Endothelial cell (in vitro differentiated cells): ENCODE measurements around the gene IL1RAPL1. TPM values are rescaled to one million over a fixed set of nuclear protein-coding genes. Genes with fewer than 3 reads are reported as not detected.

ENCODE experiments used
- DNase-seq: peaks from one replicate; pipeline ENCODE4 v3.0.0; 2021; ENCODE audit warnings: low spot score
- H3K27ac Mint-ChIP-seq: one replicate; pipeline ENCODE4 v1.8.0; 2021; ENCODE audit warnings: mixed read lengths, inconsistent platforms; ENCODE audit not compliant: unreplicated experiment
- H3K27me3 Mint-ChIP-seq: one replicate; pipeline ENCODE4 v1.8.0; 2021; ENCODE audit warnings: mild to moderate bottlenecking, moderate library complexity, mixed read lengths, inconsistent platforms; ENCODE audit not compliant: unreplicated experiment
- H3K36me3 Mint-ChIP-seq: one replicate; pipeline ENCODE4 v1.8.0; 2021; ENCODE audit warnings: mild to moderate bottlenecking, low read depth, mixed read lengths, inconsistent platforms; ENCODE audit not compliant: unreplicated experiment
- H3K4me1 Mint-ChIP-seq: one replicate; pipeline ENCODE4 v1.8.0; 2021; ENCODE audit warnings: mild to moderate bottlenecking, mixed read lengths, inconsistent platforms; ENCODE audit not compliant: unreplicated experiment
- H3K4me3 Mint-ChIP-seq: one replicate; pipeline ENCODE4 v1.8.0; 2021; ENCODE audit warnings: mild to moderate bottlenecking, mixed read lengths, inconsistent platforms; ENCODE audit not compliant: unreplicated experiment
- H3K9me3 Mint-ChIP-seq: one replicate; pipeline ENCODE4 v1.8.0; 2021; ENCODE audit warnings: mixed read lengths, inconsistent platforms; ENCODE audit not compliant: unreplicated experiment
- CTCF ChIP-seq: fragments of 200-600 bp; sonication (generic); IDR thresholded peaks from one replicate; pipeline ENCODE4 v1.5.0; 2021; ENCODE audit warnings: antibody characterized with exemption; ENCODE audit not compliant: unreplicated experiment
- total RNA-seq: library from RNA; stranded (reverse); fragmentation: NEBNext Ultra II Directional; extraction: Animal tissue kit (Norgen Biotek cat#: 25700); gene quantifications from one replicate; pipeline ENCODE4 v1.2.1, GENCODE V29; 2021; ENCODE audit not compliant: unreplicated experiment

Gene IL1RAPL1
- total RNA-seq, 1 donor from 2014 or later, result 0.18 TPM

- Mint-ChIP-seq H3K27ac (no peak overlapping the region), H3K36me3 (no peaks in the 10 kb centered on the region), H3K4me1 (peaks cover 3% of the 10 kb centered on the region), H3K27me3 (peaks cover 2% of the 10 kb centered on the region), H3K9me3 (no peaks in the 10 kb centered on the region), H3K4me3 (no peak overlapping the region)
- no peak for DNase-seq
- no peak for TF ChIP-seq CTCF
These were observed 1239.5 kb downstream of the IL1RAPL1 start for GRCh38 chrX:29826742-29827141.

- Mint-ChIP-seq H3K27ac (no peak overlapping the region), H3K9me3 (no peaks in the 10 kb centered on the region), H3K4me3 (no peak overlapping the region), H3K4me1 (no peaks in the 10 kb centered on the region), H3K27me3 (no peaks in the 10 kb centered on the region), H3K36me3 (no peaks in the 10 kb centered on the region)
- TF ChIP-seq CTCF, result no peak
- no peak for DNase-seq
These were observed 1247.1 kb downstream of the IL1RAPL1 start for GRCh38 chrX:29834311-29834710.

GRCh38 chrX:29834764-29835163, 1247.5 kb downstream of the IL1RAPL1 start:
- Mint-ChIP-seq H3K27me3 (no peaks in the 10 kb centered on the region), H3K4me1 (no peaks in the 10 kb centered on the region), H3K27ac (no peak overlapping the region), H3K4me3 (no peak overlapping the region), H3K9me3 (no peaks in the 10 kb centered on the region), H3K36me3 (no peaks in the 10 kb centered on the region)
- TF ChIP-seq CTCF, result no peak
- no peak for DNase-seq

DNA sequence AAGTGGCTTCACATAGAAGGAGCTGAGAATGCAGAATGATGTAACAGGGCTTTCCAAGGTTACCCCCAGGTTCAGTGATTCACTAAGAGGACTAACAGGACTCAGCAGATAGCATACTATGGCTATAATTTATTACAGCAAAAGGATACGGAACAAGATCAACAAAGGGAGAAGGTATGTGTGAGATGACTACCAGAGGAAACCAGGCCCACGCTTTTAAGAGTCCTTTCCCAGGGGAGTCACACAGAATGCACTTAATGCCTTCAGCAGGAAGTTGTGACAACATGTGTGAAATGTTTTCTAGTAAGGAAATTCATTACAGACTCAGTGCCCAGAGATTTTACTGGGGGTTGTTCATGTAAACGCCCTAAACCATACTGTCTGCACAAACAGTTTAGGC, 1254.5 kb downstream of the IL1RAPL1 start:
- Mint-ChIP-seq H3K9me3 (no peaks in the 10 kb centered on the region), H3K36me3 (no peaks in the 10 kb centered on the region), H3K4me3 (no peak overlapping the region), H3K27ac (no peak overlapping the region), H3K27me3 (no peaks in the 10 kb centered on the region), H3K4me1 (no peaks in the 10 kb centered on the region)
- TF ChIP-seq CTCF, result no peak
- DNase-seq, result no peak

- no peaks in the 10 kb centered on the region for H3K36me3 Mint-ChIP-seq
These were observed 1255.3 kb downstream of the IL1RAPL1 start for GRCh38 chrX:29842552-29842951.

More at GRCh38 chrX:29842552-29842951, 1255.3 kb downstream of the IL1RAPL1 start:
- Mint-ChIP-seq H3K9me3 (no peaks in the 10 kb centered on the region), H3K4me3 (no peak overlapping the region), H3K4me1 (no peaks in the 10 kb centered on the region), H3K27me3 (no peaks in the 10 kb centered on the region), H3K27ac (no peak overlapping the region)
- TF ChIP-seq CTCF, result no peak
- no peak for DNase-seq
